COLO668 (cell line): ENCODE measurements around the gene NELL1.
"Not testable (repeated sequence)": the region's sequence is repeated elsewhere in the genome, so short reads cannot be mapped to it uniquely, and the experiment has no call there.

Source experiments
- DNase-seq: peaks from one replicate; lab custom pipeline; 2025; ENCODE audit not compliant: unreplicated experiment; lab: John Stamatoyannopoulos, UW

Gene NELL1

GRCh38 chr11:20762116-20762844, 92.9 kb downstream of the NELL1 start:
- peak; percentile 78 for DNase-seq

GRCh38 chr11:20762980-20763379, 93.6 kb downstream of the NELL1 start:
- DNase-seq: peak; percentile 68

- DNase-seq: no peak
These were observed 101.1 kb downstream of the NELL1 start for GRCh38 chr11:20770414-20770946.

GRCh38 chr11:20771026-20771425, 101.6 kb downstream of the NELL1 start:
- no peak for DNase-seq

GRCh38 chr11:20771681-20772080, 102.3 kb downstream of the NELL1 start:
- no peak for DNase-seq

- DNase-seq: no peak
These were observed 105.9 kb downstream of the NELL1 start for GRCh38 chr11:20775331-20775730.

GRCh38 chr11:20782775-20783174, 113.4 kb downstream of the NELL1 start:
- no peak for DNase-seq

GRCh38 chr11:20783220-20783619, 113.8 kb downstream of the NELL1 start:
- DNase-seq: no peak

GRCh38 chr11:20790622-20791021, 121.2 kb downstream of the NELL1 start:
- DNase-seq: peak; percentile 10

GRCh38 chr11:20795005-20795404, 125.6 kb downstream of the NELL1 start:
- no peak for DNase-seq

GRCh38 chr11:20808328-20808727, 138.9 kb downstream of the NELL1 start:
- no peak for DNase-seq

GRCh38 chr11:20821046-20821445, 151.7 kb downstream of the NELL1 start:
- no peak for DNase-seq

GRCh38 chr11:20821470-20821869, 152.1 kb downstream of the NELL1 start:
- DNase-seq: no peak

- no peak for DNase-seq
These were observed 155.4 kb downstream of the NELL1 start for GRCh38 chr11:20824773-20825172.

- no peak for DNase-seq
These were observed 166.2 kb downstream of the NELL1 start for GRCh38 chr11:20835561-20835960.

GRCh38 chr11:20839231-20839630, 169.8 kb downstream of the NELL1 start:
- no peak for DNase-seq

- peak; percentile 83 for DNase-seq
These were observed 171.0 kb downstream of the NELL1 start for GRCh38 chr11:20840341-20840740.

GRCh38 chr11:20844216-20844615, 174.8 kb downstream of the NELL1 start:
- no peak for DNase-seq

- DNase-seq: peak; percentile 83
These were observed 175.2 kb downstream of the NELL1 start for GRCh38 chr11:20844630-20845029.

GRCh38 chr11:20854215-20854955, 185.0 kb downstream of the NELL1 start:
- no peak for DNase-seq

GRCh38 chr11:20861322-20861721, 191.9 kb downstream of the NELL1 start:
- DNase-seq: peak; percentile 87

- DNase-seq: not testable (repeated sequence)
These were observed 192.9 kb downstream of the NELL1 start for GRCh38 chr11:20862263-20862662.
